Esophagus (tissue), 2 donors: ENCODE measurements around the gene WIPI1. TPM values are rescaled to one million over a fixed set of nuclear protein-coding genes. Genes with fewer than 3 reads are reported as not detected.
A peak's percentile ranks its signal among the peaks of the same experiment; 100 is the strongest.

Experiments used
- H3K27ac ChIP-seq, 2 donors: one replicate each; pipeline ENCODE4 v1.5.1; 2013; ENCODE audit warnings: low read depth in 2 of 2, mild to moderate bottlenecking in 2 of 2, inconsistent platforms in 1 of 2, low read length in 1 of 2, moderate library complexity in 1 of 2
- H3K27me3 ChIP-seq, 2 donors: one replicate each; pipeline ENCODE4 v1.6.1; 2013; ENCODE audit warnings: low read length in 2 of 2, control low read depth in 1 of 2, mild to moderate bottlenecking in 1 of 2; ENCODE audit not compliant: insufficient read depth in 2 of 2, control insufficient read depth in 1 of 2
- H3K36me3 ChIP-seq, 2 donors: one replicate each; pipeline ENCODE4 v1.6.1; 2013; ENCODE audit warnings: low read length in 1 of 2; ENCODE audit not compliant: control insufficient read depth in 2 of 2, insufficient read depth in 2 of 2
- H3K4me1 ChIP-seq, 2 donors: one replicate each; pipeline ENCODE4 v1.6.1; 2013; ENCODE audit warnings: low read length in 1 of 2; ENCODE audit not compliant: control insufficient read depth in 2 of 2, insufficient read depth in 2 of 2
- H3K4me3 ChIP-seq, 2 donors: one replicate each; pipeline ENCODE4 v1.5.1; 2013; ENCODE audit warnings: low read length in 2 of 2, mild to moderate bottlenecking in 2 of 2, low read depth in 1 of 2, moderate library complexity in 1 of 2
- H3K9me3 ChIP-seq, 2 donors: one replicate each; pipeline ENCODE4 v1.6.1; 2013; ENCODE audit warnings: mild to moderate bottlenecking in 2 of 2, low read depth in 1 of 2, low read length in 1 of 2, moderate library complexity in 1 of 2; ENCODE audit not compliant: control insufficient read depth in 2 of 2, insufficient read depth in 1 of 2
- WGBS, 2 donors: extraction: QIAGEN DNeasy Blood & Tissue Kit; methylation state at CpG; one replicate each; pipeline ENCODE4 v1.1.7; 2013; 5-methylcytosine and 5-hydroxymethylcytosine counted together
- polyA plus RNA-seq, 2 donors: library from polyadenylated mRNA; stranded (reverse); fragments of 200-250 nt; gene quantifications; one replicate each; pipeline ENCODE4 v1.2.3, GENCODE V29; 2013
- donor health status: healthy with polysubstance abuse.
- donor health status: Bipolar disorder and iron deficiency.

WIPI1 gene
- polyA plus RNA-seq, 2 donors = 10.8 to 22.4 TPM

GRCh38 chr17:68461589-68461988 is 4.3 kb upstream of the WIPI1 start:
- Histone ChIP-seq H3K27me3 (no peaks in the 10 kb centered on the region), H3K27ac (peak overlapping the region in 1 of 2 donors; percentile 26), H3K4me1 (peaks cover 2 to 10% of the 10 kb centered on the region in 2 donors), H3K4me3 (no peak overlapping the region), H3K9me3 (no peaks in the 10 kb centered on the region), H3K36me3 (no peaks in the 10 kb centered on the region)
- 27 to 35% methylated on average over 5 of the region's 5 CpGs for WGBS, 2 donors

GRCh38 chr17:68461122-68461539 is 3.8 kb upstream of the WIPI1 start:
- Histone ChIP-seq H3K4me1 (peaks cover 2 to 10% of the 10 kb centered on the region in 2 donors), H3K27ac (no peak overlapping the region)

GRCh38 chr17:68460715-68461114 is 3.4 kb upstream of the WIPI1 start:
- Histone ChIP-seq H3K27me3 (no peaks in the 10 kb centered on the region), H3K4me1 (peaks cover 2 to 7% of the 10 kb centered on the region in 2 donors), H3K4me3 (no peak overlapping the region), H3K27ac (no peak overlapping the region), H3K9me3 (no peaks in the 10 kb centered on the region), H3K36me3 (no peaks in the 10 kb centered on the region)

More at GRCh38 chr17:68461122-68461539, 3.8 kb upstream of the WIPI1 start:
- WGBS, 2 donors = 90 to 93% methylated on average over 1 of the region's 1 CpG
- no peaks in the 10 kb centered on the region for H3K36me3 ChIP-seq
- no peak overlapping the region for H3K4me3 ChIP-seq
- no peaks in the 10 kb centered on the region for H3K27me3 ChIP-seq
- no peaks in the 10 kb centered on the region for H3K9me3 ChIP-seq

DNA sequence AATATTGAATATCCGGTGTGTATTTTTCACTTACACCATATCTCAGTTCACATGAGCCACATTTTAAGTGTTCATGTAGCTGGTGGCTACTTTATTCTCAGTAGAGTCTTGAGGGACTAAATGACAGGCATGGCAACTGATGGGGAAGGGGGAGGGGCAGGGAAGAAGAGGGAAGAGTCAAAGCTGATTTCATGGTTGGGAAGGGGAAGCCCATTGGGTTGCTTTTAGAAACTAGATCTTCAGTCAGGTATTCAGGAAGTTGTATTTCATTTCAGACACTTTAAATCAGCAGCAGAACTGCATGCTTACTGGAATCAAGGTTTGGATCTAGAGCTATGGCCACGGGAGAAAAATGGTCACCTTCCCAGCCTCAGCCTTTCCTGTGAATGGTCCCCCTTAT is 2.9 kb upstream of the WIPI1 start:
- no peaks in the 10 kb centered on the region for H3K36me3 ChIP-seq
- H3K27me3 ChIP-seq = no peaks in the 10 kb centered on the region
- H3K27ac ChIP-seq = no peak overlapping the region
- 74 to 91% methylated on average over 2 of the region's 2 CpGs for WGBS, 2 donors
- H3K4me1 ChIP-seq = peaks cover 2 to 7% of the 10 kb centered on the region in 2 donors
- no peak overlapping the region for H3K4me3 ChIP-seq
- H3K9me3 ChIP-seq = no peaks in the 10 kb centered on the region

DNA sequence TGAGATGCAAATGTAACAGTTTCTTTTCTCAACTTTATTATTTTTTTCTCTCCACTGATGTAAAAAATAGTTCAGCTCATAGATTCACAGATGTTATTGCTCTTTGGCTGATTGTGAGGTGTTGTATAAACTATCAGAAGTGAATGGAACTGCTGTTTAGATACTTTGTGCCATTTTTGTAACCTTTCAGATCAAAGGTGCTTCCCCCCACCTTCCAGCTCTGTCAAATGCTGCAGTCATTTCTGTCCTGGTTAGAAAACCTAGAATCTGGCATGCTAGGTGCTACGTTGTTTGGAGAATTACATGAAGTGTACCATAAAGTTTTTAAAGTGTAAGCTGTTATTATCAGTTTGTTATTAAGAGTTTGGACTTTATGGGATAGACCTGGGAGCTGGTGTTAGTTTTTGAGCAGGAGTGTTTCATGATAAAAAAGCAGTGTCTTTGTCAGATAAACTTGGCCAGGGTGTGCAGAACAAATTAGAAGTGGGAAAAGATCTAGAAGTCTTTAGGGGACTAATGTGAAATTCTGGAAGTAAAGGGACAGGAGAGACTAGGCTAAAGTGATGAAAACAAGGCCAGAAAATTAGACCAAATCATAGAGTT is 1.8 kb upstream of the WIPI1 start:
- Histone ChIP-seq H3K4me1 (peaks cover 2 to 7% of the 10 kb centered on the region in 2 donors), H3K4me3 (no peak overlapping the region), H3K27ac (no peak overlapping the region), H3K27me3 (no peaks in the 10 kb centered on the region), H3K36me3 (no peaks in the 10 kb centered on the region), H3K9me3 (no peaks in the 10 kb centered on the region)
- WGBS, 2 donors = 52 to 58% methylated on average over 1 of the region's 1 CpG

- peaks cover 2 to 7% of the 10 kb centered on the region in 2 donors for H3K4me1 ChIP-seq
These were observed 1.2 kb upstream of the WIPI1 start for GRCh38 chr17:68458260-68459036.

DNA sequence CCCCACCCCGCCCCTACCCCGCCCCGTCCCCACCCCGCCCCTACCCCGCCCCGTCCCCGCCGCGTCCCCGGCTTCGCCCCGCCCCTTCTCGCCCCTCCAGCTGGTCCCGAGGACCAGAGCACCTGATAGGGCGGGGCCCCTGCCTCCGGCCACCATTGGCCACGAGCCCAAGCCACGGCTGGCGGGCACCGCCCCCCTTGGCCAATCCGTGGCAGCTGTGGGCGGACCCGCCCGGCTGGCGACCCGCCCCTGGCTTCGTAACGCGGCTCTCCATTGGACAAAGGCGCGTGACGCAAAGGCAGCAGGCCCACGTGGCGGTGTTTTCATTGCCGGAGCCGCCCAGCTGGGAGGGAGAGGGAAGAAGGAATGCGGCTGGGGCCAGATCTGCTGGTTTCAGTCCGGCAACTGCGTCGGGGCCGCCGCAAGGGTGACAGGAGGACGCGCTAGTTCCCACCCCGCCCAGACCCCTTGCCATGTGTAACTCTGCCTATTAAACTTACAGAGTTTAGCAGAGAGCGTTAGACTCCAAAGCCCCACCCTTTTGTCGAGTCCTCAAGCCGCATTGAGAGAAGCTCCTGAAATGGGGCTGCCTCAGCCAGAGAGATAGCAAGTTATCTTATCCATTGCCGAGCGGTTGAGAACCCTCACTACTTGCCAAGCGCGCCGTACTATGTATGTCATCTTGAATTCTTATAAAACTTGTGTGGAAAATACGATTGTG is 403 bp upstream of the WIPI1 start:
- no peaks in the 10 kb centered on the region for H3K27me3 ChIP-seq
- WGBS, 2 donors = 1% methylated on average over 45 to 49 of the region's 54 CpGs
- H3K4me1 ChIP-seq = peaks cover 2 to 5% of the 10 kb centered on the region in 2 donors
- peak overlapping the region; percentile 45 to 70 for H3K4me3 ChIP-seq
- no peaks in the 10 kb centered on the region for H3K9me3 ChIP-seq
- no peaks in the 10 kb centered on the region for H3K36me3 ChIP-seq
- H3K27ac ChIP-seq = peak overlapping the region; percentile 86 to 92

More at GRCh38 chr17:68458260-68459036, 1.2 kb upstream of the WIPI1 start:
- peak overlapping the region; percentile 86 to 92 for H3K27ac ChIP-seq
- peak overlapping the region in 1 of 2 donors; percentile 63 for H3K4me3 ChIP-seq
- no peaks in the 10 kb centered on the region for H3K27me3 ChIP-seq
- H3K9me3 ChIP-seq = no peaks in the 10 kb centered on the region
- no peaks in the 10 kb centered on the region for H3K36me3 ChIP-seq
- 36 to 41% methylated on average over 12 of the region's 12 CpGs for WGBS, 2 donors

DNA sequence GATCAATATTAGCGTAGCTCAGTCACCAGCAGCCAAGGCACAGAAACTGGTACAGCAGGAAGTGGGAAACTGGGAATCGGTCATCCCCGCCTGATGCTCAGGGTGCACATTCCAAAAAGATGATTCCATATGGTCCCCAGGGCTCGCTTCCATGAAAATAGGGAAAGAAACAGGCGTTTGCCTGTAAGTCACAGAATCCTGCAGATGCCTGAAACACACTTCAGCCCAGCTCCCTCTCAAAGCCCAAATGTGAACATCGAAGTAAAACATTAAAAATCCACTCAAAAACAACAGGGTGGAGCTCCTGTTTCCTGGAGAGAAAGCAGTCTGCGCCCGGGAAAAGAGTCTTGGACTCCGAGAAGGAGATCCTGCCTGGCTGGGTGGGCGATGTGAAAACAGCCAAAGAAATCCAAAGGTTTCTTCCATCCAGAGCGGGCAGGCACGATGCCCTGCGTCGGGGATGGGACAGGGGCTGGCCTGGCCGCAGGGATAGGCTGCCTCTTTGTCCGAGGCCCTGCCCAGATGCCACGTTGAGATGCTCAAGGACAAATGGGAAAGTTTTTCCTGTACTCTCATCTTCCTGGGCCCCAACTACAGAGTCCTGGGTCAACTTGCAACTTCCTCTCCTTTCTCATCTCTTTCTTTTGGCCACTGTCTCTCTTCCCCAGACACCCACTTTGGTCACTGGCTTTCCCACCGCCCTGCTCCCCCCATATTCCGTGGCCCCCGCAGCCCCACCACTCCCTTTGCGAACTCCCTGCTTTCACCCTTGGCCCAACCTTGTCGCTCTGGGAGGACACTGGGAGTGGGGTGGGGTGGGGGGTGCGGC is 743 bp downstream of the WIPI1 start:
- Histone ChIP-seq H3K27me3 (no peaks in the 10 kb centered on the region), H3K4me3 (peak overlapping the region; percentile 45 to 70), H3K27ac (peak overlapping the region; percentile 78 to 97), H3K9me3 (no peaks in the 10 kb centered on the region), H3K36me3 (no peaks in the 10 kb centered on the region), H3K4me1 (peaks cover 0 to under 1% of the 10 kb centered on the region in 2 donors)
- 10 to 12% methylated on average over 23 of the region's 23 CpGs for WGBS, 2 donors

- H3K27ac ChIP-seq = peak overlapping the region; percentile 78 to 97
- peak overlapping the region in 1 of 2 donors; percentile 70 for H3K4me3 ChIP-seq
- no peaks in the 10 kb centered on the region for H3K9me3 ChIP-seq
- H3K4me1 ChIP-seq = no peaks in the 10 kb centered on the region
- H3K27me3 ChIP-seq = no peaks in the 10 kb centered on the region
- WGBS, 2 donors = 26 to 27% methylated on average over 4 of the region's 4 CpGs
- H3K36me3 ChIP-seq = no peaks in the 10 kb centered on the region
These were observed 1.4 kb downstream of the WIPI1 start for GRCh38 chr17:68455901-68456338.
